Tibial nerve (tissue), 4 donors: ENCODE results near the gene DACT2.
A peak's percentile ranks its signal among the peaks of the same experiment; 100 is the strongest.

ENCODE experiments used
- EP300 ChIP-seq, 2 donors: sonication (generic); formaldehyde crosslinking; IDR thresholded peaks; one replicate each; pipeline ENCODE4 v1.6.1; 2017; ENCODE audit warnings: antibody characterized with exemption in 2 of 2, mild to moderate bottlenecking in 1 of 2
- POLR2A ChIP-seq, 2 donors: fragments of 450-650 bp; IDR thresholded peaks; one replicate each; pipeline ENCODE4 v1.6.1; 2017; ENCODE audit warnings: antibody characterized with exemption in 2 of 2, mild to moderate bottlenecking in 2 of 2, moderate library complexity in 2 of 2
- TF ChIP-seq, protein P1 (sequence below), 5 experiments: fragments of 200-600 bp in 3 of 5; fragments of 450-650 bp in 2 of 5; sonication (generic) in 3 of 5; IDR thresholded peaks; one replicate each; pipeline ENCODE4 v1.5.1; 2016 to 2019; ENCODE audit warnings: antibody characterized with exemption in 5 of 5, mild to moderate bottlenecking in 3 of 5, moderate library complexity in 2 of 5

DNA sequence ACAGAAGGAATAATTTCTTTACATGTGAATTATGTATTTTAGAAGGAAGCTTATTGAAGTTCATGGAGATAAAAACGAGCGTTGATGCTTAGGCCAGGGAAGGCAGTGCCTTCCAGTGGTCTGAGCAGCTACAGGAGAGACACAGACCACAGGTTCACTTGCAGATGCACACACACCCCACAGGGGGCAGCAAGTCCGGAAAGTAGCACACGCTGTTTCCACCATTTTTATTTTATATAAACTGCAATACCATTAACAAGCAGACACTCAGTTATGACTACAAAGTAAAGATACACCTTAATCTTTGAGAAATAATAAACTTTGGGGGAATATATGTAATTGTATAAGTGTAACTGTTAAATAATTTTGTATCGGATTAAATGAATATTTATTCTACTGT, 13.5 kb upstream of the DACT2 start:
- TF ChIP-seq, protein P1, sequence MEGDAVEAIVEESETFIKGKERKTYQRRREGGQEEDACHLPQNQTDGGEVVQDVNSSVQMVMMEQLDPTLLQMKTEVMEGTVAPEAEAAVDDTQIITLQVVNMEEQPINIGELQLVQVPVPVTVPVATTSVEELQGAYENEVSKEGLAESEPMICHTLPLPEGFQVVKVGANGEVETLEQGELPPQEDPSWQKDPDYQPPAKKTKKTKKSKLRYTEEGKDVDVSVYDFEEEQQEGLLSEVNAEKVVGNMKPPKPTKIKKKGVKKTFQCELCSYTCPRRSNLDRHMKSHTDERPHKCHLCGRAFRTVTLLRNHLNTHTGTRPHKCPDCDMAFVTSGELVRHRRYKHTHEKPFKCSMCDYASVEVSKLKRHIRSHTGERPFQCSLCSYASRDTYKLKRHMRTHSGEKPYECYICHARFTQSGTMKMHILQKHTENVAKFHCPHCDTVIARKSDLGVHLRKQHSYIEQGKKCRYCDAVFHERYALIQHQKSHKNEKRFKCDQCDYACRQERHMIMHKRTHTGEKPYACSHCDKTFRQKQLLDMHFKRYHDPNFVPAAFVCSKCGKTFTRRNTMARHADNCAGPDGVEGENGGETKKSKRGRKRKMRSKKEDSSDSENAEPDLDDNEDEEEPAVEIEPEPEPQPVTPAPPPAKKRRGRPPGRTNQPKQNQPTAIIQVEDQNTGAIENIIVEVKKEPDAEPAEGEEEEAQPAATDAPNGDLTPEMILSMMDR (IDR thresholded peaks at IDR 0.05), result peak in 1 of 5 experiments; percentile 20
- no peak for TF ChIP-seq POLR2A (IDR thresholded peaks at IDR 0.05)
- no peak for TF ChIP-seq EP300 (IDR thresholded peaks at IDR 0.05)
